A673 (cell line): ENCODE results near the gene CFAP300. TPM values are rescaled to one million over a fixed set of nuclear protein-coding genes. Genes with fewer than 3 reads are reported as not detected.

ENCODE experiments used
- BruUV-seq: library from RNA; stranded (reverse); fragments of 400-500 nt; replicated peaks from 2 replicates; lab custom pipeline; 2021; lab: Mats Ljungman, UMichigan
- CTCF ChIA-PET: fragments of 300-600 bp; sonication (Branson Sonifier 250); formaldehyde crosslinking; loops from one replicate; lab custom pipeline; 2022; ENCODE audit warnings: antibody characterized with exemption; lab: Charles Lee
- POLR2A ChIA-PET: fragments of 300-600 bp; sonication (Branson Sonifier 250); formaldehyde crosslinking; loops from one replicate; lab custom pipeline; 2022; ENCODE audit warnings: antibody characterized with exemption; ENCODE audit not compliant: low non-redundant PET; lab: Charles Lee
- DNase-seq: peaks from one replicate; pipeline ENCODE4 v3.0.0-alpha.2; 2015; ENCODE audit warnings: low spot score
- H3K27ac ChIP-seq: fragments of 200-600 bp; sonication (generic); 2 replicates; pipeline ENCODE4 v1.5.1; 2016; ENCODE audit warnings: mixed run types, low read depth, mild to moderate bottlenecking, mixed read lengths, antibody characterized with exemption, low read length; ENCODE audit not compliant: poor library complexity, severe bottlenecking
- H3K27me3 ChIP-seq: fragments of 200-600 bp; sonication (generic); replicated peaks from 2 replicates; pipeline ENCODE4 v1.6.1; 2017; ENCODE audit warnings: mixed run types, low read depth, mild to moderate bottlenecking, mixed read lengths, antibody characterized with exemption, low read length; ENCODE audit not compliant: insufficient read depth, poor library complexity
- H3K36me3 ChIP-seq: fragments of 200-600 bp; sonication (generic); 2 replicates; pipeline ENCODE4 v1.6.1; 2016; ENCODE audit warnings: mixed run types, mild to moderate bottlenecking, mixed read lengths, antibody characterized with exemption, low read length; ENCODE audit not compliant: insufficient read depth, poor library complexity, severe bottlenecking
- H3K4me1 ChIP-seq: fragments of 200-600 bp; sonication (generic); 2 replicates; pipeline ENCODE4 v1.6.1; 2017; ENCODE audit warnings: mixed run types, mild to moderate bottlenecking, mixed read lengths, antibody characterized with exemption, low read length; ENCODE audit not compliant: insufficient read depth, poor library complexity, severe bottlenecking
- H3K4me3 ChIP-seq: fragments of 200-600 bp; sonication (generic); 2 replicates; pipeline ENCODE4 v1.5.1; 2016; ENCODE audit warnings: low read depth, mixed run types, mild to moderate bottlenecking, mixed read lengths, low read length; ENCODE audit not compliant: poor library complexity, severe bottlenecking
- H3K9me3 ChIP-seq: fragments of 200-600 bp; sonication (generic); 2 replicates; pipeline ENCODE4 v1.6.1; 2016; ENCODE audit warnings: mixed run types, low read depth, mild to moderate bottlenecking, mixed read lengths, antibody characterized with exemption, low read length; ENCODE audit not compliant: poor library complexity, severe bottlenecking
- CTCF ChIP-seq: fragments of 300-800, 200-600 bp; sonication (generic); conservative IDR thresholded peaks from 2 replicates; pipeline ENCODE4 v1.5.1; 2017; ENCODE audit warnings: low read depth, mild to moderate bottlenecking, antibody characterized with exemption, low read length, moderate library complexity, mixed read lengths
- EZH2 ChIP-seq: fragments of 200-600 bp; sonication (generic); IDR thresholded peaks from 2 replicates; pipeline ENCODE4 v1.6.1; 2017; ENCODE audit warnings: borderline replicate concordance, low read depth, mild to moderate bottlenecking, mixed read lengths, antibody characterized with exemption, low read length; ENCODE audit not compliant: poor library complexity, severe bottlenecking
- intact Hi-C: fragments of 100-400 bp; cut with micrococcal nuclease; formaldehyde crosslinking; loops from one replicate; pipeline ENCODE4 v1.10.0; 2022; ENCODE audit not compliant: unreplicated experiment
- total RNA-seq: library from RNA; stranded (reverse); gene quantifications from 2 replicates; pipeline ENCODE4 v1.2.3, GENCODE V29; 2021

The CFAP300 gene
- total RNA-seq, 1 experiment from 2014 or later = 10.9 TPM

- Histone ChIP-seq H3K27me3 (no peaks in the 10 kb centered on the region), H3K27ac (no peak overlapping the region), H3K4me3 (no peak overlapping the region), H3K36me3 (no peaks in the 10 kb centered on the region), H3K9me3 (no peaks in the 10 kb centered on the region), H3K4me1 (no peaks in the 10 kb centered on the region)
- ChIA-PET CTCF (interaction anchor here (0.6 kb wide), 1 partner anchor 255 kb away, joined by 9 read pairs; no protein-coding TSS in a partner anchor), POLR2A (no interaction called here)
- intact Hi-C loops = no loop called here
- BruUV-seq = no TSS peak
- peak; percentile 74 for TF ChIP-seq CTCF
- TF ChIP-seq EZH2 = no peak
- DNase-seq = peak; percentile 55
These were observed 14.0 kb downstream of the CFAP300 start for GRCh38 chr11:102061276-102061675.

- no peak overlapping the region for H3K4me3 ChIP-seq
- CTCF ChIA-PET = no interaction called here
- H3K36me3 ChIP-seq = no peaks in the 10 kb centered on the region
- no TSS peak for BruUV-seq
- DNase-seq = no peak
- H3K4me1 ChIP-seq = no peaks in the 10 kb centered on the region
- intact Hi-C loops = no loop called here
- no peaks in the 10 kb centered on the region for H3K27me3 ChIP-seq
- POLR2A ChIA-PET = no interaction called here
- H3K27ac ChIP-seq = no peak overlapping the region
- H3K9me3 ChIP-seq = no peaks in the 10 kb centered on the region
- TF ChIP-seq CTCF (no peak), EZH2 (no peak)
These were observed 14.9 kb downstream of the CFAP300 start for GRCh38 chr11:102062106-102062505.

GRCh38 chr11:102064316-102064715 lies 17.1 kb downstream of the CFAP300 start:
- Histone ChIP-seq H3K36me3 (no peaks in the 10 kb centered on the region), H3K4me1 (no peaks in the 10 kb centered on the region), H3K27me3 (no peaks in the 10 kb centered on the region), H3K27ac (no peak overlapping the region), H3K9me3 (no peaks in the 10 kb centered on the region), H3K4me3 (no peak overlapping the region)
- ChIA-PET POLR2A (no interaction called here), CTCF (no interaction called here)
- intact Hi-C loops = no loop called here
- no peak for DNase-seq
- TF ChIP-seq EZH2 (no peak), CTCF (no peak)
- BruUV-seq = no TSS peak
